ENCODE results near the gene SLC35A4. TPM values are rescaled to one million over a fixed set of nuclear protein-coding genes. Genes with fewer than 3 reads are reported as not detected.
A peak's percentile ranks its signal among the peaks of the same experiment; 100 is the strongest.

SLC35A4 gene
- total and polyA plus RNA-seq, 2 of the 8 experiments (the other 6 are each of a cell fraction or from before 2014, with no cell fraction given): 78.6 to 133 TPM

GRCh38 chr5:140563596-140563995 lies 1.0 kb upstream of the SLC35A4 start:
- Histone ChIP-seq H3K23me2 (ENCODE audit: low read depth, low read length) (peaks cover 14% of the 10 kb centered on the region), H3K4ac (replicated peaks; ENCODE audit: insufficient read length, low read depth, low read length) (no peak overlapping the region), H4K5ac (ENCODE audit: insufficient read length, low read depth, low read length) (no peak overlapping the region), H3K4me3 (ENCODE audit: extremely low read depth in 1 of 4, insufficient read depth in 2 of 4, low read depth in 3 of 4, low read length in 4 of 4) (peak overlapping the region; percentile 90 to 99 (median 95)), H3K36me3 (ENCODE audit: control insufficient read depth in 2 of 4, insufficient read depth in 4 of 4, low read length in 3 of 4) (peaks cover 0 to 18% (median 13%) of the 10 kb centered on the region in 4 experiments; a peak in 4 of 8 replicates), H3K18ac (ENCODE audit: extremely low read depth, low read length) (no peak overlapping the region; the same call in 1 of the 2 replicates), H4K8ac (ENCODE audit: extremely low read depth, insufficient read depth, low read length) (peak overlapping the region; percentile 22; the same call in 1 of the 2 replicates), H3K79me1 (ENCODE audit: low read depth, low read length) (peaks cover 7% of the 10 kb centered on the region), H3K4me1 (replicated peaks in 1 of 4; ENCODE audit: control insufficient read depth in 3 of 4, insufficient read depth in 4 of 4, low read length in 3 of 4) (peaks cover 0 to 11% (median 4%) of the 10 kb centered on the region in 4 experiments; a peak in 5 of 7 replicates), H3K4me2 (ENCODE audit: insufficient read depth in 1 of 2, low read depth in 2 of 2, low read length in 2 of 2) (peak overlapping the region; percentile 90 to 98), H3K56ac (replicated peaks; ENCODE audit: insufficient read length, low read depth, low read length) (no peak overlapping the region), H3K79me2 (ENCODE audit: control insufficient read depth in 1 of 2, insufficient read depth in 2 of 2, low read length in 2 of 2) (peaks cover 3 to 9% of the 10 kb centered on the region in 2 experiments; a peak in 3 of 4 replicates), H4K20me1 (replicated peaks in 1 of 2; ENCODE audit: control insufficient read depth in 1 of 2, insufficient read depth in 2 of 2, low read length in 2 of 2) (no peaks in the 10 kb centered on the region), H2BK5ac (ENCODE audit: low read depth, low read length) (0 out of 2 replicates have a peak overlapping the region, but pooled peaks have one; percentile 76), H2AFZ (ENCODE audit: low read length) (0 out of 2 replicates have a peak overlapping the region, but pooled peaks have one; percentile 14), H3K14ac (ENCODE audit: insufficient read length) (no peak overlapping the region), H4K91ac (replicated peaks; ENCODE audit: insufficient read length, low read length) (no peak overlapping the region), H3K9me3 (ENCODE audit: insufficient read depth in 2 of 2, low read depth in 1 of 2, low read length in 1 of 2) (no peaks in the 10 kb centered on the region), H3K27ac (ENCODE audit: low read depth, low read length) (no peak overlapping the region), H3K23ac (ENCODE audit: insufficient read length) (no peak overlapping the region), H2BK120ac (replicated peaks; ENCODE audit: low read depth, low read length) (no peak overlapping the region), H3K9ac (replicated peaks in 1 of 4; ENCODE audit: extremely low read depth in 1 of 4, low read depth in 3 of 4, low read length in 3 of 4) (peak overlapping the region in 3 of 4 experiments; percentile 51 to 85 (median 85); a peak in 4 of 7 replicates), H2BK12ac (ENCODE audit: low read depth, low read length) (0 out of 2 replicates have a peak overlapping the region, but pooled peaks have one; percentile 19), H3K27me3 (replicated peaks in 1 of 4; ENCODE audit: control insufficient read depth in 3 of 4, extremely low read depth in 1 of 4, insufficient read depth in 3 of 4, low read length in 3 of 4) (no peaks in the 10 kb centered on the region; a peak in 1 of 7 replicates), H2BK20ac (ENCODE audit: low read length) (no peak overlapping the region), H2AK5ac (ENCODE audit: low read depth, low read length) (no peak overlapping the region), H2BK15ac (ENCODE audit: low read length) (no peak overlapping the region)
- ChIA-PET POLR2A (ENCODE audit: partially characterized antibody) (interaction anchor here (0.8 to 10.8 kb wide), 5 partner anchors 17 to 162 kb away, joined by 3 to 191 read pairs (median 3); partner anchors contain the start of gene EIF4EBP3), CTCF (ENCODE audit: partially characterized antibody) (interaction anchor here (0.9 to 3.7 kb wide), 2 partner anchors 16 to 75 kb away, joined by 3 to 16 read pairs; partner anchors contain the start of gene EIF4EBP3)
- 93% methylated on average over 8 of the region's 8 CpGs; no CpG with 5 or more reads in 1 of the 2 experiments for WGBS, 2 experiments (ENCODE audit: extremely low coverage in 1 of 2, insufficient coverage in 1 of 2, insufficient read length in 1 of 2, insufficient replicate concordance in 2 of 2, low coverage in 1 of 2, low lambda C conversion rate in 2 of 2, missing lambda C conversion rate in 1 of 2)
- no peak for DNase-seq (ENCODE audit: low read depth in 1 of 2, low spot score in 2 of 2)
- FAIRE-seq: no peak
- no peak for TF ChIP-seq GABPA (IDR thresholded peaks at IDR 0.05; ENCODE audit: borderline replicate concordance, insufficient read depth, low read length)
- TF ChIP-seq SAP30 (IDR thresholded peaks at IDR 0.05; ENCODE audit: insufficient read depth, insufficient replicate concordance, low read length): no peak
- TF ChIP-seq PHF8 (conservative IDR thresholded peaks at IDR 0.05; ENCODE audit: low read depth, low read length): no peak
- TF ChIP-seq CTCF (IDR thresholded peaks at IDR 0.05; ENCODE audit: control extremely low read depth in 1 of 3, insufficient read depth in 1 of 3, low read depth in 1 of 3, low read length in 3 of 3): no peak
- TF ChIP-seq SP1 (IDR thresholded peaks at IDR 0.05; ENCODE audit: low read depth, low read length): no peak
- TF ChIP-seq EGR1 (IDR thresholded peaks at IDR 0.05; ENCODE audit: borderline replicate concordance, low read depth, low read length): no peak
- TF ChIP-seq RBBP5 (IDR thresholded peaks at IDR 0.05; ENCODE audit: borderline replicate concordance, low read depth, low read length): no peak
- no peak for TF ChIP-seq EZH2 (IDR thresholded peaks at IDR 0.05; ENCODE audit: low read depth, low read length, severe bottlenecking)
